Ovary (tissue), 3 donors: ENCODE results near the gene EMID1.

ENCODE experiments used
- POLR2A ChIP-seq: fragments of 450-650 bp; IDR thresholded peaks from one replicate; pipeline ENCODE4 v1.6.1; 2017; ENCODE audit warnings: antibody characterized with exemption, mild to moderate bottlenecking, moderate library complexity
- TF ChIP-seq, protein P1 (sequence below), 3 donors: fragments of 450-650 bp in 2 of 3; fragments of 200-600 bp in 1 of 3; IDR thresholded peaks; one replicate each; pipeline versions ENCODE4 v1.5.1 to v1.8.0; 2016 to 2022; ENCODE audit warnings: antibody characterized with exemption in 3 of 3, mild to moderate bottlenecking in 1 of 3
- donor health status: DM: no; HTN: no; CAD: no.

- TF ChIP-seq POLR2A, result no peak
- TF ChIP-seq, protein P1, sequence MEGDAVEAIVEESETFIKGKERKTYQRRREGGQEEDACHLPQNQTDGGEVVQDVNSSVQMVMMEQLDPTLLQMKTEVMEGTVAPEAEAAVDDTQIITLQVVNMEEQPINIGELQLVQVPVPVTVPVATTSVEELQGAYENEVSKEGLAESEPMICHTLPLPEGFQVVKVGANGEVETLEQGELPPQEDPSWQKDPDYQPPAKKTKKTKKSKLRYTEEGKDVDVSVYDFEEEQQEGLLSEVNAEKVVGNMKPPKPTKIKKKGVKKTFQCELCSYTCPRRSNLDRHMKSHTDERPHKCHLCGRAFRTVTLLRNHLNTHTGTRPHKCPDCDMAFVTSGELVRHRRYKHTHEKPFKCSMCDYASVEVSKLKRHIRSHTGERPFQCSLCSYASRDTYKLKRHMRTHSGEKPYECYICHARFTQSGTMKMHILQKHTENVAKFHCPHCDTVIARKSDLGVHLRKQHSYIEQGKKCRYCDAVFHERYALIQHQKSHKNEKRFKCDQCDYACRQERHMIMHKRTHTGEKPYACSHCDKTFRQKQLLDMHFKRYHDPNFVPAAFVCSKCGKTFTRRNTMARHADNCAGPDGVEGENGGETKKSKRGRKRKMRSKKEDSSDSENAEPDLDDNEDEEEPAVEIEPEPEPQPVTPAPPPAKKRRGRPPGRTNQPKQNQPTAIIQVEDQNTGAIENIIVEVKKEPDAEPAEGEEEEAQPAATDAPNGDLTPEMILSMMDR (IDR thresholded peaks at IDR 0.05), result no peak
Measured at GRCh38 chr22:29158546-29158945, 47.1 kb upstream of the EMID1 start.
